Measurements from ENCODE around the gene ZCCHC24.

ZCCHC24 gene

GRCh38 chr10:79397575-79398303, 47.7 kb downstream of the ZCCHC24 start:
- peak; percentile 42 for DNase-seq (ENCODE audit: low read depth)

GRCh38 chr10:79397051-79397450, 48.4 kb downstream of the ZCCHC24 start:
- DNase-seq (ENCODE audit: low read depth), result no peak

- DNase-seq (ENCODE audit: low read depth), result no peak
Measured at GRCh38 chr10:79396520-79396919, 48.9 kb downstream of the ZCCHC24 start.

GRCh38 chr10:79394664-79395063, 50.8 kb downstream of the ZCCHC24 start:
- no peak for DNase-seq (ENCODE audit: low read depth)

- no peak for DNase-seq (ENCODE audit: low read depth)
Measured at GRCh38 chr10:79393924-79394610, 51.4 kb downstream of the ZCCHC24 start.

- no peak for DNase-seq (ENCODE audit: low read depth)
Measured at GRCh38 chr10:79393221-79393923, 52.1 kb downstream of the ZCCHC24 start.

GRCh38 chr10:79392506-79393176, 52.8 kb downstream of the ZCCHC24 start:
- no peak for DNase-seq (ENCODE audit: low read depth)

- no peak for DNase-seq (ENCODE audit: low read depth)
Measured at GRCh38 chr10:79392020-79392398, 53.4 kb downstream of the ZCCHC24 start.

GRCh38 chr10:79391231-79392019, 54.0 kb downstream of the ZCCHC24 start:
- DNase-seq (ENCODE audit: low read depth), result no peak

- DNase-seq (ENCODE audit: low read depth), result no peak
Measured at GRCh38 chr10:79390551-79391229, 54.7 kb downstream of the ZCCHC24 start.

- no peak for DNase-seq (ENCODE audit: low read depth)
Measured at GRCh38 chr10:79390057-79390456, 55.4 kb downstream of the ZCCHC24 start.

- no peak for DNase-seq (ENCODE audit: low read depth)
Measured at GRCh38 chr10:79387974-79388850, 57.2 kb downstream of the ZCCHC24 start.

GRCh38 chr10:79387466-79387973, 57.9 kb downstream of the ZCCHC24 start:
- DNase-seq (ENCODE audit: low read depth), result no peak

GRCh38 chr10:79386637-79387465, 58.6 kb downstream of the ZCCHC24 start:
- DNase-seq (ENCODE audit: low read depth), result no peak

GRCh38 chr10:79385804-79386531, 59.5 kb downstream of the ZCCHC24 start:
- no peak for DNase-seq (ENCODE audit: low read depth)

- DNase-seq (ENCODE audit: low read depth), result no peak
Measured at GRCh38 chr10:79385392-79385795, 60.0 kb downstream of the ZCCHC24 start.

- no peak for DNase-seq (ENCODE audit: low read depth)
Measured at GRCh38 chr10:79384773-79385391, 60.5 kb downstream of the ZCCHC24 start.

Data from fibroblast of gingiva (primary cell).